K562 (cell line): Measurements from ENCODE around the gene SEC14L2.
"Not testable (repeated sequence)": the region's sequence is repeated elsewhere in the genome, so short reads cannot be mapped to it uniquely, and the experiment has no call there.

ENCODE experiments used
- CCAR2 ChIP-seq: fragments of 200-400 bp; formaldehyde crosslinking; IDR thresholded peaks from 2 replicates; pipeline ENCODE4 v1.6.1; 2017; ENCODE audit warnings: mild to moderate bottlenecking, low read depth, low read length
- ETV5 ChIP-seq: sonication (generic); formaldehyde crosslinking; IDR thresholded peaks from 2 replicates; pipeline ENCODE4 v1.4.0; 2020; ENCODE audit warnings: low read depth, mild to moderate bottlenecking, missing genetic modification reagents
- HDAC2 ChIP-seq: fragments of 450-650 bp; IDR thresholded peaks from 2 replicates; pipeline ENCODE4 v1.6.1; 2016; ENCODE audit warnings: mild to moderate bottlenecking
- MEF2A ChIP-seq: IDR thresholded peaks from 2 replicates; pipeline ENCODE4 v1.6.1; 2011; ENCODE audit warnings: low read depth, mild to moderate bottlenecking, low read length, moderate library complexity; ENCODE audit not compliant: control insufficient read depth
- POLR2A ChIP-seq: fragments of 450-650 bp; conservative IDR thresholded peaks from 2 replicates; pipeline ENCODE4 v1.6.1; 2016
- PTBP1 ChIP-seq: fragments of 200-400 bp; formaldehyde crosslinking; IDR thresholded peaks from 2 replicates; pipeline ENCODE4 v1.6.1; 2017; ENCODE audit warnings: low read depth, low read length
- ZBED1 ChIP-seq: IDR thresholded peaks from 2 replicates; pipeline ENCODE4 v1.6.1; 2014
- TF ChIP-seq, protein P1 (sequence below): fragments of 250-450 bp; sonication (Bioruptor Pico); IDR thresholded peaks from 2 replicates; pipeline ENCODE4 v1.5.1; 2021; ENCODE audit warnings: mild to moderate bottlenecking

DNA sequence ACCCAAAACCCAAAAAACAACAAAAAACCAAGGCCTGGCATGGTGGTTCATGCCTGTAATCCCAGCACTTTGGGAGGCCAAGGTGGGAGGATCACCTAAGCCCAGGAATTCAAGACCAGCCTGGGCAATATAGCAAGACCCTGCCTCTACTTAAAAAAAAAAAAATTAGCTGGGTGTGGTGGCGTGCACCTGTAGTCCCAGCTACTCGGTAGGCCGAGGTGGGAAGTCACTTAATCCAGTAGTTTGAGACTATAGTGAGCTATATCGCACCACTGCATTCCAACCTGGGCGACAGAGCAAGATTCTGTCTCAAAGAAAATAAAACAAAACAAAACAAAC lies 5.9 kb downstream of the SEC14L2 start:
- TF ChIP-seq ETV5 (CRISPR knock-in tag); HDAC2; POLR2A; MEF2A; PTBP1; ZBED1; CCAR2: not testable (repeated sequence)
- TF ChIP-seq, protein P1, sequence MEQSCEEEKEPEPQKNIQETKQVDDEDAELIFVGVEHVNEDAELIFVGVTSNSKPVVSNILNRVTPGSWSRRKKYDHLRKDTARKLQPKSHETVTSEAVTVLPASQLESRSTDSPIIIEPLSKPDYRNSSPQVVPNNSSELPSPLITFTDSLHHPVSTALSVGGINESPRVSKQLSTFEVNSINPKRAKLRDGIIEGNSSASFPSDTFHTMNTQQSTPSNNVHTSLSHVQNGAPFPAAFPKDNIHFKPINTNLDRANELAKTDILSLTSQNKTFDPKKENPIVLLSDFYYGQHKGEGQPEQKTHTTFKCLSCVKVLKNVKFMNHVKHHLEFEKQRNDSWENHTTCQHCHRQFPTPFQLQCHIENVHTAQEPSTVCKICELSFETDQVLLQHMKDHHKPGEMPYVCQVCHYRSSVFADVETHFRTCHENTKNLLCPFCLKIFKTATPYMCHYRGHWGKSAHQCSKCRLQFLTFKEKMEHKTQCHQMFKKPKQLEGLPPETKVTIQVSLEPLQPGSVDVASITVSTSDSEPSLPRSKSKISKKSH (CRISPR knock-in tag), result not testable (repeated sequence)
